SK-N-SH (cell line): Measurements from ENCODE around the gene RPS8. TPM values are rescaled to one million over a fixed set of nuclear protein-coding genes. Genes with fewer than 3 reads are reported as not detected.

ENCODE experiments used
- CTCF ChIA-PET: fragments of 300-600, 350-600 bp; formaldehyde crosslinking; extraction: SDS; loops from one replicate; lab custom pipeline; 2021; lab: Yijun Ruan, JAX
- POLR2A ChIA-PET: fragments of 350-600 bp; sonication (Branson Sonifier 250); formaldehyde crosslinking; extraction: SDS; loops from one replicate; lab custom pipeline; 2020; ENCODE audit warnings: antibody characterized with exemption, inconsistent platforms; lab: Yijun Ruan, JAX
- DNase-seq: peaks from one replicate; pipeline ENCODE4 v3.0.0; 2012
- H2AFZ ChIP-seq: fragments of 200-600 bp; sonication (generic); 2 replicates; pipeline ENCODE4 v1.8.1; 2016; ENCODE audit warnings: antibody characterized with exemption, mild to moderate bottlenecking, low read depth
- H3F3A ChIP-seq: fragments of 200-600 bp; sonication (generic); replicated peaks from 2 replicates; pipeline ENCODE3; 2016; ENCODE audit warnings: antibody characterized with exemption, mild to moderate bottlenecking; ENCODE audit not compliant: insufficient read depth
- H3K27ac ChIP-seq, 2 experiments: fragments of 200-500 bp in 1 of 2; fragments of 200-600 bp in 1 of 2; sonication (Bioruptor generic) in 1 of 2; sonication (generic), shearing (Covaris generic) in 1 of 2; 2 replicates each; pipeline versions ENCODE4 v1.5.1 to v1.6.1; 2014 to 2016; ENCODE audit warnings: low read depth in 2 of 2, inconsistent platforms in 1 of 2, low read length in 1 of 2, mild to moderate bottlenecking in 1 of 2, mixed read lengths in 1 of 2
- H3K27me3 ChIP-seq: fragments of 200-600 bp; sonication (generic), shearing (Covaris generic); 2 replicates; pipeline ENCODE4 v1.6.1; 2016; ENCODE audit warnings: mixed run types; ENCODE audit not compliant: insufficient read depth
- H3K36me3 ChIP-seq, 2 experiments: fragments of 200-500 bp in 1 of 2; fragments of 200-600 bp in 1 of 2; sonication (Bioruptor generic) in 1 of 2; sonication (generic) in 1 of 2; replicated peaks in 1 of 2; 2 replicates each; pipeline versions ENCODE3 to v1.5.1; 2014 to 2016; ENCODE audit warnings: low read length in 1 of 2, mild to moderate bottlenecking in 1 of 2; ENCODE audit not compliant: insufficient read depth in 2 of 2, control insufficient read depth in 1 of 2
- H3K4me1 ChIP-seq, 2 experiments: fragments of 200-500 bp in 1 of 2; fragments of 200-600 bp in 1 of 2; sonication (Bioruptor generic) in 1 of 2; sonication (generic), shearing (Covaris generic) in 1 of 2; 2 replicates each; pipeline versions ENCODE4 v1.5.1 to v1.6.1; 2014 to 2016; ENCODE audit warnings: low read depth in 1 of 2, low read length in 1 of 2, mixed run types in 1 of 2; ENCODE audit not compliant: insufficient read depth in 2 of 2, control insufficient read depth in 1 of 2
- H3K4me2 ChIP-seq: fragments of 200-600 bp; sonication (generic), shearing (Covaris generic); 2 replicates; pipeline ENCODE4 v1.6.1; 2017; ENCODE audit warnings: mixed run types
- H3K4me3 ChIP-seq, 2 experiments: fragments of 200-500 bp in 1 of 2; fragments of 200-600 bp in 1 of 2; sonication (Bioruptor generic) in 1 of 2; sonication (generic), shearing (Covaris generic) in 1 of 2; 2 replicates each; pipeline versions ENCODE4 v1.5.1 to v1.8.1; 2014 to 2016; ENCODE audit warnings: low read depth in 2 of 2, inconsistent platforms in 1 of 2, low read length in 1 of 2, mild to moderate bottlenecking in 1 of 2, mixed read lengths in 1 of 2, moderate library complexity in 1 of 2
- H3K79me2 ChIP-seq: fragments of 200-600 bp; sonication (generic); 2 replicates; pipeline ENCODE4 v1.8.1; 2017; ENCODE audit warnings: mild to moderate bottlenecking; ENCODE audit not compliant: insufficient read depth
- H3K9ac ChIP-seq: fragments of 200-600 bp; sonication (generic); 2 replicates; pipeline ENCODE4 v1.6.1; 2017; ENCODE audit warnings: mixed run types
- H3K9me2 ChIP-seq: fragments of 200-600 bp; sonication (generic); 2 replicates; pipeline ENCODE4 v1.6.1; 2017; ENCODE audit warnings: mixed run types
- H3K9me3 ChIP-seq: fragments of 200-600 bp; sonication (generic); 2 replicates; pipeline ENCODE4 v1.6.1; 2017; ENCODE audit warnings: mixed run types, mild to moderate bottlenecking, moderate library complexity
- H4K20me1 ChIP-seq: fragments of 200-600 bp; sonication (generic); 2 replicates; pipeline ENCODE4 v1.6.1; 2017; ENCODE audit warnings: mild to moderate bottlenecking, mixed run types; ENCODE audit not compliant: insufficient read depth
- CTCF ChIP-seq: fragments of 200-600 bp; sonication (generic); IDR thresholded peaks from 2 replicates; pipeline ENCODE4 v1.6.1; 2017; ENCODE audit warnings: antibody characterized with exemption, mild to moderate bottlenecking, moderate library complexity
- ELF1 ChIP-seq: IDR thresholded peaks from 2 replicates; pipeline ENCODE4 v1.4.0; 2012
- EZH2phosphoT487 ChIP-seq: fragments of 200-600 bp; sonication (generic); IDR thresholded peaks from 2 replicates; pipeline ENCODE4 v1.6.1; 2017; ENCODE audit warnings: low read depth, mixed run types, mild to moderate bottlenecking, antibody characterized with exemption, moderate library complexity, borderline replicate concordance
- FOXJ3 ChIP-seq: sonication (generic); formaldehyde crosslinking; IDR thresholded peaks from 2 replicates; pipeline ENCODE4 v1.5.1; 2020; ENCODE audit warnings: mild to moderate bottlenecking, missing genetic modification reagents
- FOXM1 ChIP-seq: IDR thresholded peaks from 2 replicates; pipeline ENCODE4 v1.4.0; 2012; ENCODE audit warnings: low read depth, mild to moderate bottlenecking
- GABPA ChIP-seq: IDR thresholded peaks from 2 replicates; pipeline ENCODE4 v1.4.0; 2012; ENCODE audit warnings: low read depth, mild to moderate bottlenecking
- JUND ChIP-seq: IDR thresholded peaks from 2 replicates; pipeline ENCODE4 v1.4.0; 2012
- MXI1 ChIP-seq: IDR thresholded peaks from 2 replicates; pipeline ENCODE4 v1.6.1; 2012; ENCODE audit warnings: mild to moderate bottlenecking, low read depth, low read length, improper control_type of control experiment
- RAD21 ChIP-seq: IDR thresholded peaks from 2 replicates; pipeline ENCODE4 v1.6.1; 2012; ENCODE audit warnings: mild to moderate bottlenecking, low read length
- REST ChIP-seq: IDR thresholded peaks from 2 replicates; pipeline ENCODE4 v1.6.1; 2012; ENCODE audit warnings: mild to moderate bottlenecking, low read depth, low read length, moderate library complexity
- RFX5 ChIP-seq: IDR thresholded peaks from 2 replicates; pipeline ENCODE4 v1.6.1; 2012; ENCODE audit warnings: mild to moderate bottlenecking, improper control_type of control experiment, low read length
- RXRA ChIP-seq: IDR thresholded peaks from 2 replicates; pipeline ENCODE4 v1.4.0; 2012; ENCODE audit warnings: low read depth, mild to moderate bottlenecking, borderline replicate concordance
- SMC3 ChIP-seq: IDR thresholded peaks from 2 replicates; pipeline ENCODE4 v1.6.1; 2012; ENCODE audit warnings: low read depth, low read length, improper control_type of control experiment
- TAF1 ChIP-seq: IDR thresholded peaks from 2 replicates; pipeline ENCODE4 v1.6.1; 2012; ENCODE audit warnings: low read depth, mild to moderate bottlenecking, low read length, moderate library complexity, borderline replicate concordance
- TCF12 ChIP-seq: IDR thresholded peaks from 2 replicates; pipeline ENCODE4 v1.4.0; 2012
- ZBTB33 ChIP-seq: IDR thresholded peaks from 2 replicates; pipeline ENCODE4 v1.4.0; 2012; ENCODE audit warnings: low read depth, borderline replicate concordance
- WGBS: methylation state at CpG from one replicate; pipeline ENCODE4 v1.1.6; 2017; ENCODE audit warnings: low lambda C conversion rate; 5-methylcytosine and 5-hydroxymethylcytosine counted together
- polyA plus RNA-seq, 3 experiments: library from polyadenylated mRNA; depleted of rRNA; stranded (reverse); fragments of >200 nt; gene quantifications; 2 replicates each; pipeline ENCODE4 v1.2.3, GENCODE V29; 2012

Gene RPS8
- polyA plus RNA-seq, 1 of the 3 experiments (the other 2 are of a cell fraction), result 3,303 TPM

GRCh38 chr1:44775930-44776729, 790 bp downstream of the RPS8 start:
- peaks cover 14 to 16% of the 10 kb centered on the region in 2 experiments; a peak in 3 of 4 replicates for H3K4me1 ChIP-seq
- H4K20me1 ChIP-seq, result peaks cover 41% of the 10 kb centered on the region
- H3K9me3 ChIP-seq, result no peaks in the 10 kb centered on the region
- H3K4me2 ChIP-seq, result peak overlapping the region; percentile 98
- H3K79me2 ChIP-seq, result peaks cover 56% of the 10 kb centered on the region
- H3K4me3 ChIP-seq, result peak overlapping the region; percentile 54 to 79
- peaks cover 22 to 52% of the 10 kb centered on the region in 2 experiments for H3K36me3 ChIP-seq
- H3K9ac ChIP-seq, result peak overlapping the region; percentile 93
- no peak for DNase-seq
- H3K9me2 ChIP-seq, result no peaks in the 10 kb centered on the region
- H3K27me3 ChIP-seq, result no peaks in the 10 kb centered on the region
- peak overlapping the region; percentile 84 to 87 for H3K27ac ChIP-seq
- H2AFZ ChIP-seq, result no peak overlapping the region
- TF ChIP-seq REST, result no peak
- TF ChIP-seq ELF1, result no peak
- no peak for TF ChIP-seq JUND
- TF ChIP-seq CTCF, result no peak
- no peak for TF ChIP-seq ZBTB33
- no peak for TF ChIP-seq GABPA
- TF ChIP-seq FOXM1, result no peak
- no peak for TF ChIP-seq MXI1
- no peak for TF ChIP-seq RAD21
- no peak for TF ChIP-seq RFX5
- no peak for TF ChIP-seq EZH2phosphoT487
- TF ChIP-seq SMC3, result no peak
- TF ChIP-seq TAF1, result no peak
- TF ChIP-seq TCF12, result no peak
- TF ChIP-seq RXRA, result no peak
- TF ChIP-seq FOXJ3 (CRISPR knock-in tag), result no peak
- ChIA-PET POLR2A (interaction anchor here (0.6 to 2.5 kb wide), 23 partner anchors 8 to 564 kb away, joined by 3 to 22 read pairs (median 6); partner anchors contain the start of genes ARMH1, BEST4, BTBD19 and EIF2B3), CTCF (interaction anchor here (1.1 to 2.7 kb wide), 8 partner anchors 8 to 45 kb away, joined by 3 to 16 read pairs (median 4); partner anchors contain the start of genes BTBD19, PLK3 and RNU5D-1)
- under 1% methylated on average over 15 of the region's 36 CpGs for WGBS
- H3F3A ChIP-seq, result peaks cover 59% of the 10 kb centered on the region
